Peyer's patch (tissue), 4 donors: ENCODE results near the gene AMDHD2.

Experiments used
- CTCF ChIP-seq, 6 experiments: fragments of 450-650 bp in 4 of 6; fragments of 200-600 bp in 2 of 6; sonication (generic) in 1 of 6; IDR thresholded peaks; one replicate each; pipeline ENCODE4 v1.5.1; 2017 to 2019; ENCODE audit warnings: antibody characterized with exemption in 6 of 6, mild to moderate bottlenecking in 3 of 6, moderate library complexity in 1 of 6
- POLR2A ChIP-seq, 2 donors: fragments of 450-650 bp; IDR thresholded peaks; one replicate each; pipeline ENCODE4 v1.5.1; 2017; ENCODE audit warnings: antibody characterized with exemption in 2 of 2, mild to moderate bottlenecking in 2 of 2, moderate library complexity in 2 of 2

GRCh38 chr16:2494616-2495015 is 25.6 kb upstream of the AMDHD2 start:
- TF ChIP-seq POLR2A (IDR thresholded peaks at IDR 0.05) = no peak
- no peak for TF ChIP-seq CTCF (IDR thresholded peaks at IDR 0.05)
